K562 (cell line): Measurements from ENCODE around the gene ATG4D. TPM values are rescaled to one million over a fixed set of nuclear protein-coding genes. Genes with fewer than 3 reads are reported as not detected.

Experiments used
- ATAC-seq: fragments of 200-7000 bp; cut with Tn5 transposase; 3 replicates; pipeline ENCODE4 v1.9.1; 2020; ENCODE audit warnings: moderate library complexity
- BruUV-seq: library from RNA; stranded (reverse); fragments of 400-500 nt; replicated peaks from 2 replicates; lab custom pipeline; 2021; lab: Mats Ljungman, UMichigan
- CTCF ChIA-PET: fragments of 300-600 bp; formaldehyde crosslinking; extraction: SDS; loops from one replicate; lab custom pipeline; 2021; ENCODE audit warnings: low intra/inter-chr PET ratio; lab: Yijun Ruan, JAX
- POLR2A ChIA-PET: fragments of 300-600, 350-650 bp; sonication (Branson Sonifier 250); formaldehyde crosslinking; extraction: SDS; loops from one replicate; lab custom pipeline; 2021; ENCODE audit warnings: antibody characterized with exemption, inconsistent platforms; lab: Yijun Ruan, JAX
- DNase-seq, 4 experiments: peaks; one replicate each; pipeline versions ENCODE4 v3.0.0 to v3.0.0-alpha.2; 2011 to 2018; ENCODE audit warnings: low spot score in 3 of 4, mixed read lengths in 3 of 4; ENCODE audit errors: extremely low read depth in 1 of 4
- FAIRE-seq: peaks from 2 replicates; lab custom pipeline; 2011; peaks lifted over from hg19 to GRCh38; lab: Jason Lieb, UNC
- H2AFZ ChIP-seq: 2 replicates; pipeline ENCODE4 v1.6.0; 2011; ENCODE audit warnings: low read depth, low read length, control low read depth, inconsistent platforms
- H3K27ac ChIP-seq: fragments of 200-600 bp; 3 replicates; pipeline ENCODE4 v1.8.0; 2011; ENCODE audit warnings: low read depth, mild to moderate bottlenecking, control low read depth, inconsistent platforms, low read length, moderate library complexity, mixed read lengths; ENCODE audit errors: extremely low read depth
- H3K27me3 ChIP-seq, 2 experiments: fragments of 300-600 bp in 1 of 2; 2 replicates in 1 of 2; 3 replicates in 1 of 2; pipeline versions ENCODE4 v1.6.0 to v1.8.0; 2011; ENCODE audit warnings: inconsistent platforms in 2 of 2, low read length in 2 of 2, mild to moderate bottlenecking in 1 of 2, mixed read lengths in 1 of 2, moderate library complexity in 1 of 2; ENCODE audit not compliant: control insufficient read depth in 2 of 2, insufficient read depth in 2 of 2
- H3K36me3 ChIP-seq: fragments of 300-600 bp; 3 replicates; pipeline ENCODE4 v1.8.0; 2011; ENCODE audit warnings: mild to moderate bottlenecking, low read length, inconsistent platforms; ENCODE audit not compliant: control insufficient read depth, insufficient read depth
- H3K4me1 ChIP-seq, 2 experiments: fragments of 200-600 bp in 1 of 2; replicated peaks in 1 of 2; 2 replicates in 1 of 2; 3 replicates in 1 of 2; pipeline versions ENCODE4 v1.5.1 to v1.8.0; 2011; ENCODE audit warnings: inconsistent platforms in 2 of 2, low read length in 2 of 2, mild to moderate bottlenecking in 1 of 2, mixed read lengths in 1 of 2, moderate library complexity in 1 of 2; ENCODE audit not compliant: control insufficient read depth in 2 of 2, insufficient read depth in 2 of 2
- H3K4me2 ChIP-seq: 2 replicates; pipeline ENCODE4 v1.6.1; 2011; ENCODE audit warnings: low read length, control low read depth, inconsistent platforms, mixed read lengths; ENCODE audit not compliant: insufficient read depth
- H3K4me3 ChIP-seq: fragments of 200-600 bp; sonication (generic), shearing (Covaris generic); 2 replicates; pipeline ENCODE4 v1.5.1; 2016; ENCODE audit warnings: control low read depth, inconsistent platforms
- H3K79me2 ChIP-seq: fragments of 200-600 bp; 3 replicates; pipeline ENCODE4 v1.8.0; 2011; ENCODE audit warnings: low read length, inconsistent platforms; ENCODE audit not compliant: control insufficient read depth, insufficient read depth
- H3K9ac ChIP-seq, 2 experiments: 2 replicates each; pipeline versions ENCODE4 v1.6.0 to v1.6.1; 2011; ENCODE audit warnings: low read depth in 2 of 2, low read length in 2 of 2, control low read depth in 1 of 2, inconsistent platforms in 1 of 2, mild to moderate bottlenecking in 1 of 2, mixed read lengths in 1 of 2; ENCODE audit not compliant: insufficient read depth in 1 of 2
- H3K9me1 ChIP-seq: one replicate; pipeline ENCODE4 v1.6.0; 2011; ENCODE audit warnings: inconsistent platforms, mild to moderate bottlenecking, low read length, moderate library complexity; ENCODE audit not compliant: control insufficient read depth, insufficient read depth
- H3K9me3 ChIP-seq: replicated peaks from 2 replicates; pipeline ENCODE4 v1.5.1; 2011; ENCODE audit warnings: low read depth, low read length, inconsistent platforms; ENCODE audit not compliant: control insufficient read depth, insufficient read depth
- H4K20me1 ChIP-seq: replicated peaks from 2 replicates; pipeline ENCODE4 v1.6.1; 2011; ENCODE audit warnings: low read length, inconsistent platforms, mixed read lengths; ENCODE audit not compliant: control insufficient read depth, insufficient read depth
- FIP1L1 ChIP-seq: fragments of 200-400 bp; formaldehyde crosslinking; IDR thresholded peaks from 2 replicates; pipeline ENCODE4 v1.6.1; 2018; ENCODE audit warnings: mild to moderate bottlenecking, low read depth, low read length; ENCODE audit not compliant: poor library complexity, severe bottlenecking
- GABPB2 ChIP-seq: fragments of 250-450 bp; sonication (Bioruptor Pico); conservative IDR thresholded peaks from 2 replicates; pipeline ENCODE4 v1.5.1; 2021; ENCODE audit warnings: mild to moderate bottlenecking
- RBFOX2 ChIP-seq: fragments of 200-400 bp; formaldehyde crosslinking; IDR thresholded peaks from 2 replicates; pipeline ENCODE4 v1.6.1; 2017; ENCODE audit warnings: low read depth, mild to moderate bottlenecking, low read length, moderate library complexity
- RBM34 ChIP-seq: fragments of 200-400 bp; formaldehyde crosslinking; IDR thresholded peaks from 2 replicates; pipeline ENCODE4 v1.6.1; 2018; ENCODE audit warnings: low read length, borderline replicate concordance; ENCODE audit not compliant: insufficient read depth
- ZFX ChIP-seq: sonication (generic); formaldehyde crosslinking; IDR thresholded peaks from 2 replicates; pipeline ENCODE4 v1.8.0; 2022; ENCODE audit warnings: mild to moderate bottlenecking, missing genetic modification reagents, moderate library complexity
- ZNF12 ChIP-seq: sonication (generic); formaldehyde crosslinking; IDR thresholded peaks from 2 replicates; pipeline ENCODE4 v1.4.0; 2020; ENCODE audit warnings: mild to moderate bottlenecking, missing genetic modification reagents
- ZNF263 ChIP-seq: sonication (generic); formaldehyde crosslinking; IDR thresholded peaks from 2 replicates; pipeline ENCODE4 v1.8.0; 2022; ENCODE audit warnings: mild to moderate bottlenecking, missing genetic modification reagents, borderline replicate concordance
- WGBS: fragments of 100-300 bp; shearing (Covaris generic); methylation state at CpG from one replicate; pipeline ENCODE4 v1.1.6; 2016; ENCODE audit warnings: low coverage, mixed read lengths; ENCODE audit not compliant: insufficient coverage; ENCODE audit errors: missing lambda C conversion rate; 5-methylcytosine and 5-hydroxymethylcytosine counted together
- in situ Hi-C: fragments of 300-500 bp; cut with MboI; formaldehyde crosslinking; loops from 4 replicates; pipeline ENCODE4 v1.15.0; 2018; ENCODE audit warnings: inconsistent platforms, mixed read lengths
- intact Hi-C: fragments of 100-400 bp; cut with micrococcal nuclease; formaldehyde crosslinking; loops from 2 replicates; pipeline ENCODE4 v1.14.2; 2022
- polyA plus RNA-seq, 8 experiments: library from polyadenylated mRNA; depleted of rRNA in 4 of 8; stranded (reverse) in 5 of 8; unstranded in 3 of 8; fragments of >200 nt; fragmentation: Nextera tagmentation in 2 of 8; fragmentation: Illumina TruSeq in 1 of 8; extraction: Ambion mirVana in 2 of 8; extraction: Trizol in 1 of 8; gene quantifications; 2 replicates each; pipeline versions ENCODE4 v1.2.1 to v1.2.3, GENCODE V29; 2011 to 2014; ENCODE audit warnings: inconsistent platforms in 1 of 8, missing spikeins in 1 of 8
- total RNA-seq, 7 experiments: library from RNA; depleted of rRNA in 6 of 7; stranded (reverse); fragments of >200 nt in 6 of 7; fragmentation: Illumina TruSeq in 2 of 7; extraction: Trizol in 2 of 7; gene quantifications; 2 replicates each; pipeline versions ENCODE4 v1.2.1 to v1.2.3, GENCODE V29; 2011 to 2021; ENCODE audit warnings: low replicate concordance in 1 of 7

The ATG4D gene
- total and polyA plus RNA-seq, 9 of the 15 experiments (the other 6 are each of a cell fraction or from before 2014, with no cell fraction given): 0.51 to 66.1 (median 22.9) TPM

- no TSS peak for BruUV-seq
- POLR2A ChIA-PET: interaction anchor here (0.6 to 1.3 kb wide), 4 partner anchors 11 to 48 kb away, joined by 3 to 5 read pairs (median 4); no protein-coding TSS in a partner anchor
- H3K9me3 ChIP-seq: no peaks in the 10 kb centered on the region
- CTCF ChIA-PET: interaction anchor here (0.9 kb wide), 1 partner anchor 11 kb away, joined by 3 read pairs; no protein-coding TSS in a partner anchor
- H3K27ac ChIP-seq: no peak within 1 kb of the TSS
- no peaks in the 10 kb centered on the region for H3K36me3 ChIP-seq
- peak; percentile 34 to 70 (median 58) for DNase-seq
- peak within 1 kb of the TSS; percentile 69 for H2AFZ ChIP-seq
- FAIRE-seq: no peak
- H3K27me3 ChIP-seq: peaks cover 0 to 16% of the 10 kb centered on the region in 2 experiments; a peak in 4 of 5 replicates
- TF ChIP-seq RBM34: no peak
- 0 out of 2 replicates have a peak, but pooled peaks have one; percentile 20 for TF ChIP-seq ZFX (CRISPR knock-in tag)
- TF ChIP-seq ZNF263 (CRISPR knock-in tag): peak; percentile 84
- TF ChIP-seq FIP1L1: peak; percentile 13
- TF ChIP-seq ZNF12 (CRISPR knock-in tag): no peak
- TF ChIP-seq GABPB2 (CRISPR knock-in tag): no peak
- TF ChIP-seq RBFOX2: peak; percentile 30; the same call in 1 of the 2 replicates
- TF ChIP-seq, all 486 proteins: peak for 4
- in situ Hi-C loops: no loop called here
- Histone ChIP-seq H4K20me1 (no peaks in the 10 kb centered on the region; the same call in 1 of the 2 replicates), H3K4me1 (peaks cover 19 to 48% of the 10 kb centered on the region in 2 experiments; a peak in 4 of 5 replicates), H3K4me3 (peak within 1 kb of the TSS; percentile 30), H3K9me1 (no peaks in the 10 kb centered on the region), H3K79me2 (no peaks in the 10 kb centered on the region), H3K9ac (peak within 1 kb of the TSS in 1 of 2 experiments; percentile 86; a peak in 3 of 4 replicates), H3K4me2 (peak within 1 kb of the TSS; percentile 49)
- intact Hi-C loops: no loop called here
- peak; percentile 69 for ATAC-seq
- 25% methylated on average over 14 of the region's 39 CpGs for WGBS
Observed at GRCh38 chr19:10517361-10517759, 26.3 kb upstream of the ATG4D start, which contains the start of gene S1PR5. Gene S1PR5, minus strand, starts transcription at chr19:10517447. Its CDS starts 2,436 bp downstream, at chr19:10515011.
